Measurements from ENCODE around the gene CCL1. TPM values are rescaled to one million over a fixed set of nuclear protein-coding genes. Genes with fewer than 3 reads are reported as not detected.

Gene CCL1
- total RNA-seq, 1 experiment from 2014 or later = not detected

- Histone ChIP-seq H3K9ac (ENCODE audit: extremely low read depth, insufficient read length, low read length) (no peak overlapping the region), H2BK12ac (ENCODE audit: insufficient read length, low read depth, low read length) (no peak overlapping the region), H4K91ac (ENCODE audit: insufficient read length, low read depth, low read length) (no peak overlapping the region), H3K4me2 (ENCODE audit: insufficient read depth, insufficient read length, low read length) (no peak overlapping the region), H2AK5ac (ENCODE audit: insufficient read length, low read length) (no peak overlapping the region), H2AFZ (ENCODE audit: low read length) (no peak overlapping the region), H3K27me3 (ENCODE audit: insufficient read depth, low read length) (no peaks in the 10 kb centered on the region), H3K56ac (ENCODE audit: insufficient read length, low read depth, low read length) (no peak overlapping the region), H3K14ac (ENCODE audit: insufficient read depth, low read length) (no peak overlapping the region), H3K27ac (ENCODE audit: insufficient read length, low read depth, low read length) (no peak overlapping the region), H2BK20ac (ENCODE audit: low read depth, low read length, poor library complexity, severe bottlenecking) (no peak overlapping the region), H3K4me1 (ENCODE audit: insufficient read depth, low read length) (no peaks in the 10 kb centered on the region), H4K20me1 (ENCODE audit: control insufficient read depth, insufficient read depth, insufficient read length) (no peaks in the 10 kb centered on the region), H3K23ac (ENCODE audit: insufficient read length, low read depth, low read length) (no peak overlapping the region), H3K18ac (ENCODE audit: insufficient read length, low read depth, low read length) (no peak overlapping the region), H3K4ac (ENCODE audit: low read depth, low read length) (no peak overlapping the region), H2BK5ac (ENCODE audit: insufficient read length, low read length) (no peak overlapping the region), H4K8ac (replicated peaks; ENCODE audit: insufficient read length, low read depth, low read length) (no peak overlapping the region), H3K79me1 (ENCODE audit: insufficient read depth, low read depth, low read length, poor library complexity, severe bottlenecking) (no peaks in the 10 kb centered on the region), H3K79me2 (ENCODE audit: insufficient read depth, low read length) (no peaks in the 10 kb centered on the region), H3K23me2 (ENCODE audit: insufficient read length, low read depth, low read length, poor library complexity, severe bottlenecking) (no peaks in the 10 kb centered on the region), H2BK15ac (ENCODE audit: low read depth, low read length) (no peak overlapping the region), H3T11ph (ENCODE audit: low read length) (no peak overlapping the region), H3K9me3 (ENCODE audit: control insufficient read depth, low read depth, low read length) (no peaks in the 10 kb centered on the region), H4K5ac (ENCODE audit: insufficient read length, low read depth, low read length) (no peak overlapping the region), H2BK120ac (ENCODE audit: low read depth, low read length, poor library complexity, severe bottlenecking) (no peak overlapping the region)
- Mint-ChIP-seq H3K36me3 (ENCODE audit: insufficient read depth in 1 of 3, low read depth in 3 of 3) (no peaks in the 10 kb centered on the region), H3K4me3 (no peak overlapping the region), H3K27ac (no peak overlapping the region), H3K9me3 (no peaks in the 10 kb centered on the region), H3K4me1 (peaks cover 11 to 22% of the 10 kb centered on the region in 2 experiments; a peak in 3 of 4 replicates), H3K27me3 (ENCODE audit: low read depth) (no peaks in the 10 kb centered on the region; the same call in 1 of the 2 replicates)
- TF ChIP-seq, protein P1, sequence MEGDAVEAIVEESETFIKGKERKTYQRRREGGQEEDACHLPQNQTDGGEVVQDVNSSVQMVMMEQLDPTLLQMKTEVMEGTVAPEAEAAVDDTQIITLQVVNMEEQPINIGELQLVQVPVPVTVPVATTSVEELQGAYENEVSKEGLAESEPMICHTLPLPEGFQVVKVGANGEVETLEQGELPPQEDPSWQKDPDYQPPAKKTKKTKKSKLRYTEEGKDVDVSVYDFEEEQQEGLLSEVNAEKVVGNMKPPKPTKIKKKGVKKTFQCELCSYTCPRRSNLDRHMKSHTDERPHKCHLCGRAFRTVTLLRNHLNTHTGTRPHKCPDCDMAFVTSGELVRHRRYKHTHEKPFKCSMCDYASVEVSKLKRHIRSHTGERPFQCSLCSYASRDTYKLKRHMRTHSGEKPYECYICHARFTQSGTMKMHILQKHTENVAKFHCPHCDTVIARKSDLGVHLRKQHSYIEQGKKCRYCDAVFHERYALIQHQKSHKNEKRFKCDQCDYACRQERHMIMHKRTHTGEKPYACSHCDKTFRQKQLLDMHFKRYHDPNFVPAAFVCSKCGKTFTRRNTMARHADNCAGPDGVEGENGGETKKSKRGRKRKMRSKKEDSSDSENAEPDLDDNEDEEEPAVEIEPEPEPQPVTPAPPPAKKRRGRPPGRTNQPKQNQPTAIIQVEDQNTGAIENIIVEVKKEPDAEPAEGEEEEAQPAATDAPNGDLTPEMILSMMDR (conservative IDR thresholded peaks at IDR 0.05) = no peak
- DNase-seq = peak; percentile 8
- no CpG with 5 or more reads among the region's 3 CpGs for WGBS (ENCODE audit: extremely low coverage, insufficient read length, low lambda C conversion rate)
Observed at GRCh38 chr17:34370997-34371395, 8.0 kb upstream of the CCL1 start.

Data from H9 (cell line).